ENCODE results near the gene TMED8.
"Not testable (repeated sequence)": the region's sequence is repeated elsewhere in the genome, so short reads cannot be mapped to it uniquely, and the experiment has no call there.

TMED8 gene

GRCh38 chr14:77376771-77377501 is at the start of gene TMED8, which contains the start of gene SAMD15:
TMED8 (minus strand) TSS chr14:77377094; CDS start chr14:77377053, 41 bp downstream.
SAMD15 (plus strand) TSS chr14:77377379; CDS start chr14:77377419, 40 bp downstream.
- DNase-seq, result peak; percentile 88

- DNase-seq, result no peak
Measured at GRCh38 chr14:77426396-77426795, 49.5 kb upstream of the TMED8 start.

- no peak for DNase-seq
Measured at GRCh38 chr14:77424862-77425261, 48.0 kb upstream of the TMED8 start.

- no peak for DNase-seq
Measured at GRCh38 chr14:77423423-77423822, 46.5 kb upstream of the TMED8 start, which contains the start of gene NOXRED1. NOXRED1 (minus strand) TSS chr14:77423523; CDS start chr14:77422889, 634 bp downstream.

GRCh38 chr14:77421201-77421600 is 44.3 kb upstream of the TMED8 start:
- DNase-seq, result no peak

GRCh38 chr14:77416836-77417235 is 39.9 kb upstream of the TMED8 start:
- no peak for DNase-seq

GRCh38 chr14:77416098-77416497 is 39.2 kb upstream of the TMED8 start:
- not testable (repeated sequence) for DNase-seq

GRCh38 chr14:77415403-77416030 is 38.6 kb upstream of the TMED8 start:
- DNase-seq, result not testable (repeated sequence)

- peak; percentile 37 for DNase-seq
Measured at GRCh38 chr14:77409131-77409533, 32.2 kb upstream of the TMED8 start.

- no peak for DNase-seq
Measured at GRCh38 chr14:77407158-77407557, 30.3 kb upstream of the TMED8 start.

GRCh38 chr14:77406718-77407117 is 29.8 kb upstream of the TMED8 start:
- no peak for DNase-seq

- no peak for DNase-seq
Measured at GRCh38 chr14:77406086-77406485, 29.2 kb upstream of the TMED8 start.

GRCh38 chr14:77403768-77404167 is 26.9 kb upstream of the TMED8 start:
- DNase-seq, result no peak

GRCh38 chr14:77400216-77400615 is 23.3 kb upstream of the TMED8 start:
- DNase-seq, result no peak

GRCh38 chr14:77390188-77390587 is 13.3 kb upstream of the TMED8 start:
- peak; percentile 62 for DNase-seq

GRCh38 chr14:77378701-77379100 is 1.8 kb upstream of the TMED8 start:
- DNase-seq, result no peak

GRCh38 chr14:77377502-77377844 is 579 bp upstream of the TMED8 start:
- no peak for DNase-seq

- DNase-seq, result peak; percentile 55
Measured at GRCh38 chr14:77375973-77376770, 722 bp downstream of the TMED8 start.

- DNase-seq, result no peak
Measured at GRCh38 chr14:77375164-77375950, 1.5 kb downstream of the TMED8 start.

- no peak for DNase-seq
Measured at GRCh38 chr14:77372304-77372841, 4.5 kb downstream of the TMED8 start.

GRCh38 chr14:77369285-77369684 is 7.6 kb downstream of the TMED8 start:
- DNase-seq, result no peak

- DNase-seq, result no peak
Measured at GRCh38 chr14:77364146-77364545, 12.7 kb downstream of the TMED8 start.
